HG03139 (cell line): ENCODE data around the gene NFIX.
"Not testable (repeated sequence)": the region's sequence is repeated elsewhere in the genome, so short reads cannot be mapped to it uniquely, and the experiment has no call there.

Source experiments
- ATAC-seq: cut with Tn5 transposase; IDR thresholded peaks from one replicate; pipeline ENCODE4 v1.9.1; 2021; ENCODE audit not compliant: unreplicated experiment

NFIX gene

DNA sequence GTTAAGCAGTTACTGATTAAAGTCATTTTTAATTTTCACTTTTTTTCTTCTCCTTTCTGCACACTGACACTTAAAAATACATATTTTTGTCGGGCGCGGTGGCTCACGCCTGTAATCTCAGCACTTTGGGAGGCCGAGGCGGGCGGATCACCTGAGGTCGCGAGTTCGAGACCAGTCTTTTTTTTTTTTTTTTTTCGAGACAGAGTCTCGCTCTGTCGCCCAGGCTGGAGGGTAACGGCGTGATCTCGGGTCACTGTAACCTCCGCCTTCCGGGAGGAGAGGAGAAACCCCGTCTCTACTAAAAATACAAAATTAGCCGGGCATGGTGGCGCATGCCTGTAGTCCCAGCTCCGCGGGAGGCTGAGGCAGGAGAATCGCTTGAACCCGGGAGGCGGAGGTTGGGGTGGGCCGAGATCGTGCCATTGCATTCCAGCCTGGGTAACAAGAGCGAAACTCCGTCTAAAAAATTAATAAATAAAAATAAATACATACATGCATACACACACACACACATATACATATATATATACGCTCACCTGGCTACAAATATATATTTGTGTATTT is 37.8 kb upstream of the NFIX start:
- ATAC-seq = not testable (repeated sequence)

DNA sequence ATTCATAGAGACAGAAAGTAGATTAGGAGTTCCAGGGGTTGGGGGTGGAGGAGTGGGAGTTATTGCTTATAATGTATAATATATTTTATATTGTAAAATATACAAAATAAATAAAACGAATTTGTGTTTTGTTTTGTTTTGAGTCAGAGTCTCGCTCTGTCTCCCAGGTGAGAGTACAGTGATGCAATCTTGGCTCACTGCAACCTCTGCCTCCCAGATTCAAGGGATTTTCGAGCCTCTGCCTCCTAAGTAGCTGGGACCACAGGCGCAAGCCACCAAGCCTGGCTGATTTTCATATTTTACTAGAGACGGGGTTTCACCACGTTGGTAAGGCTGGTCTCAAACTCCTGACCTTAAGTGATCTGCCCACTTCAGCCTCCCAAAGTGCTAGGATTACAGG is 35.8 kb upstream of the NFIX start:
- ATAC-seq = no peak

DNA sequence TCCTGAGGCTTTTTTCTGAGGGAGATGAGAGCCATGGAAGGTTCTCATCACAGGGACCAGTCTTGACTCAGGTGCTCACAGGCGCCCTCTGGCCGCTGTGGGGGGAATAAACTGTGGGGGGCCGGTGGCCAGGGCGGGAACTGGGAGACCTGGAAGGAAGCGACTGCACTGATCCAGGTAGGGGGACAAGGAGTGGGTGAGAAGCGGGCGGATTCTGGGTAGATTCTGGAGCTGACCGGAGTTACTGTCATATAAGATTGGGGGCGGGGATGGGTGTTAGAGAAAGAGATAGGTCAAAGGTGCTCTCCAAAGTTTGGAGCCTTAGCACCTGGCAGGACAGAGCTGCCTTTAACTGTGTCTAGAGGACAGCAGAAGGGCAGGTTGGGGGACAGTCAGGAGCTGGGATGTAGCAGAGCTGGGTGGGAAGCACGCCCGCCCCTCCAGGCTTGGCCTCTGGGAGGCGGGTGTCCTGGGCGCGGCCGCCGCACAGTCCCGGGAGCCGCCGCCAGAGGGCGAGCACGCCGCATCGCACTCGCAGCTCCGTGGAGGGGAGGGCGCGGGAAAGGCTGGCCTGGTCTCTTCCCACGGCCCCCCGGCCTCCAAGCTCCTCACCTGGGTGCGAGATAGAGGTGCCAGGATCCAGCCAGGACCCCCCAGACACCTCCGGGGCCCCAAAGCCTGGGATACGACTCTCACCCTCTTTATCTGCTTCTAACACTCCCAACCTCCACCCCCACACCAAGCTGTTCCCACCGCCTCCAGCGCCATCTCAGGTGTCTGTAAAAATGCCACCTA is 30.1 kb upstream of the NFIX start:
- ATAC-seq = no peak

DNA sequence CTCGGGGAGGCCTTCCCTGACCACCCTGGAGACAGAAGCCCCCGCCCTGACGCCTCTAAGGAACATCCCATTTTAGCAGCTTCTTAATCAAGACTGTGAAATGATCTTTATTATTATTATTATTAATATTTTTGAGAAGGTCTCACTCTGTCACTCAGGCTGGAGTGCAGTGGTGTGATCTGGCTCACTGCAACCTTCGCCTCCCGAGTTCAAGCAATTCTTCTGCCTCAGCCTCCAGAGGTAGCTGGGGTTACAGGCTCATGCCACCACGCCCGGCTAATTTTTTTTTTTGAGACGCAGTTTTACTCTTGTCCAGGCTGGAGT is 29.5 kb upstream of the NFIX start:
- ATAC-seq = no peak

DNA sequence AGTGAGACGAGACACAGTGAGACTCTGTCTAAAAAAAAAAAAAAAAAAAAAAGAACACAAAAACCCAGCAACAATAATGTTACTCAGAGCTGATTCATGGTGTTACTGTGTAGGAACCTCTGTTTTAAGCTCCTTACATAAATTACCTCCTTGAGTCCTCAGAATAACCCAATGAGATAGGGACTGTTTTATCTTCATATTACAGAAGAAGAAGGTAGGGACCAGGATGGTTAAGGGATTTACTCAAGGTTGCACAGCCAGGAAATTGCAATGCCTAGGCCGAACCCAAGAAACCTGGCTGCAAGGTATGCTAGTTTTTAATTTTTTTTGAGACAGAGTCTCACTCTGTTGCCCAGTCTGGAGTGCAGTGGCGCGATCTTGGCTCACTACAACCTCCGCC is 27.4 kb upstream of the NFIX start:
- no peak for ATAC-seq

DNA sequence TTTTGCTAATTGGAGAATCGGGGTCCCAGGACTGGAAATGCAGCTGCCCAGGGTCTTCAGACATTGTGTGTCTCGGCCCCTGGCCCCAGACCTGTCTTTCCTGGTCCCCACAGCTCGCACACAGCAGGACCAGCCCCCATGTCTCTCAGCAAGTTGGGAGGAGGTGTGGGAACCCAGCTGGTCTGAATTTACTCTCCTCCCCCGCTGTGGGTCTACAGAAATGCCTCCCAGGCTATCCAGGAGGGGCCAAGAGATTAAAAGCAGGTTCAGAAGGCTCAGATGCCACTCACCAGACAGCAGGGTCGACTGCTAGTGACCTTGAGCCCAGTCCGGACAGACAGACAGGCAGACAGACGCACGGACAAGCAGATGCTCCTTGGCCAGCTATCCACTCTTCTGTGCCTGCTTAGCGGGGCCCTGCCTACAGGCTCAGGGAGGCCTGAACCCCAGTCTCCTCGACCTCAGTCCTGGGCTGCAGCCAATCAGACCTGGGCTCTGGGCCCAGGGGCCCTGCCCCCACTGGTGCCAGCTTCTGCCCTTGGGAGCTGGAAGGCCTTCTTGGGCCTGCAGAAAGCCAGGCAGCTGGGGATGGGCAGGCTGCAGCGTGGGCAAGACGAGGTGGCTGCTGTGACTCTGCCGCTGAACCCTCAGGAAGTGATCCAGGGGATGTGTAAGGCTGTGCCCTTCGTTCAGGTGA is 25.8 kb upstream of the NFIX start, which contains the start of gene DAND5:
Gene DAND5, plus strand, starts transcription at position 285 of the 697 bp plus-strand sequence. Its CDS starts 85 bp downstream, at position 370.
- ATAC-seq = no peak

DNA sequence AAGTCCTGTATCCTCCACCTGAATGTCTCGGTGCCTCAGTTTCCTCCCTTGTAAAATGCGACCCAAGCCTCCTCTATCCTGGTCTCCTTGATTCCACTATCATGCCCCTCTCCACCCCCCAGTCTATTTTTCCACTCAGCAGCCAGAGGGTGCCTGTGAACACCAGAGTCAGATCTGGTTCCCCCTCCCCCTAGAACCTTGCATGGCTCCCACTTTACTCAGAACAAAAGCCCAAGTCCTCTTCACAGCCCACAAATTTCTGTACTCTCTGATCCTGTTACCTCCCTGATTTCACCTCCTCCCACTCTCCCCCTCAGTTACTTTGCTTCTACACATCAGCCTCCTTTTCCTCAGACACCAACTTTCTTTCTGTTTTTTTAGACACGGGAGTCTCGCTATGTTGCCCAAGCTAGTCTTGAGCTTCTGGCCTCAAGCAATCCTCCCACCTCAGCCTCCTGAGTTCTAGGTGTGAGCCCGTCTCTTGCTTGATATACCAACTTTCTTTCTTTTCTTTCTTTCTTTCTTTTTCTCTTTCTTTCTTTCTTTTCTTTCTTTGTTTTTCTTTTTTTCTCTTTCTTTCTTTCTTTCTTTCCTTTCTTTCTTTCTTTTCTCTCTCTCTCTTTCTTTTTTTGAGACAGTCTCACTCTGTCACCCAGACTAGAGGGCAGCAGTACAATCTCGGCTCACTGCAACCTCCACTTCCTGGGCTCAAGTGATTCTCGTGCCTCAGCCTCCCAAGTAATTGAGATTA is 25.0 kb upstream of the NFIX start:
- ATAC-seq = no peak

DNA sequence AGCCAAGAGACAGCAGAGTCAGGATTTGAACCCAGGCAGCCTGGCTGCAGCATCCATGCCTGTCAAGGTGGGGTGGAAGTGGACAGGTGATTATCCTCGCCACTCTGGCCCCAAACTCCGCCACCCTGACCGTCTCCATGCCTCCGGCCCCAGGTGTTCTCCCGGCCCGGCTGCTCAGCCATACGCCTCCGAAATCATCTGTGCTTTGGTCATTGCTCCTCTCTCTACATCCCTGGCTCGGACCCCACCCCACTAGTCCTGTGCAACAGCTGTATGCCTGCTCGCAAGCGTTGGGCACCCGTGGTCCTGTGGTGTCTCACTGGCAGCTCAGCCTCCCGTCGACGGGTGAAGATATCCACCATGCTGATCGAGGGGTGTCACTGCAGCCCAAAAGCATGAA is 22.0 kb upstream of the NFIX start:
- ATAC-seq = no peak

DNA sequence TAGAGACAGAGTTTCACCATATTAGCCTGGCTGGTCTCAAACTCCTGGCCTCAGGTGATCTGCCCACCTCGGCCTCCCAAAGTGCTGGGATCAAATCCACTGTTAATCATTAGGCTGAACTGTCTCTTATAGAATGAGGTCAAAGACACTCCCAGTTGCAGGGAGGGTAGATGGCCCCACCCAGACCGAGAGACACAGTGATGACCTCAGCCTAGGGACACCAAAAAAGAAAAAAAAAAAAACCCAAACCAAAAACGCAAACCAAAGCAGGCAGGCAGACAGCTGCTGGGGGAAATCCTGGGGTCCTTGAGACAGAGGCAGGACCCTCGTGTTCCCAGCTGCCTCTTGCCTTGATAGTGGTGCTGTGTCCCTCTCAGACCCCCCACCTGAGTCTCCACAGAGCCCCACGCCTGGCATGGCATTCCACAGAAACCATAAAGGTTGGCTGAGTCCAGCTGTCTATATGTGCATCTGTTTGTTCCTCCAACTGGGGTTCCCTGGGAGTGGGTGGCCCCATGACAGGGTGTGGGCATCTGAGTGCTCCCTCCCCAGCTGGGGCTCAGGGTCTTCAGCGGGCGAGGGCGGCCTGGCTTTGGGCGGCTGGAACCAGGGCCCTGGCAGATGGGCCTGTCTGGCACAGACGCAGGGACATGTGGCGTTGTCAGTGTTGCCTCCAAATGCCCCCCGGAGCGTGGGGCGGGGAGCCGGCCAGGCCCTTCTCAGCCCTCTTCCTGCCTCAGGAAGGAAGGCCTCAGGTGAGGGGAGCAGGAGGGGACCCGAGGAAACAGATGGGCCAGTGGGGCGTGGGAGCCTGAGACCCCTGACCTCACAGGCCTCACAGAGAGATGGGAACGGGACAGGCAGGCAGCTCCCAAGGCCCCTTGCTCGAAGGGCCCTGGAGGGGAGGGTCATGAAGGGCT is 20.7 kb upstream of the NFIX start:
- no peak for ATAC-seq

DNA sequence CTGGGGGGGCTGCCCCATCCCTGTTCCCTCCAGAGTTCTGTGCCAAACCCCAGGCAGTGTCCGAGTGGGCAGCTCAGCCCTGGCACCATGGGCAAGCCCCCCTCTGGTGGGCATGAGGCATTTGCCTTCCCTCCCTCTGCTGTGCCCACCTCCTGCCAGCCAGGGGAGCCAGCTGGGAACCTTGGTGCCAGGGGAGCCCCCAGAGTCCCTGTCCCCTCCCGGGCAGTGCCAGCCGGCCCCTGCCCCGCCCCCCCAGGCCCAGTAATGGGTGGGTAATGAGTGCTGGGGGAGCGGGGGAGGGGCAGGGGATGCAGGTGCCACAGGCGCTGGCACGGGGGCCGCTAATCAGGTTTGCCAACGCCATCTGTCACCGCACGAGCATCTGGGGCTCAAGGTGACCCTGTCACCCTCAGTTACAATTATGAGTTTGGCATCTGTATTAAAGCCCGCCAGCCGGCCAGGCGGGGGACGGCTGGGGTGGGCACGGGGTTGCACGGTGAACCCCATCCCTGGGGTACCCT is 20.0 kb upstream of the NFIX start:
- ATAC-seq = no peak

DNA sequence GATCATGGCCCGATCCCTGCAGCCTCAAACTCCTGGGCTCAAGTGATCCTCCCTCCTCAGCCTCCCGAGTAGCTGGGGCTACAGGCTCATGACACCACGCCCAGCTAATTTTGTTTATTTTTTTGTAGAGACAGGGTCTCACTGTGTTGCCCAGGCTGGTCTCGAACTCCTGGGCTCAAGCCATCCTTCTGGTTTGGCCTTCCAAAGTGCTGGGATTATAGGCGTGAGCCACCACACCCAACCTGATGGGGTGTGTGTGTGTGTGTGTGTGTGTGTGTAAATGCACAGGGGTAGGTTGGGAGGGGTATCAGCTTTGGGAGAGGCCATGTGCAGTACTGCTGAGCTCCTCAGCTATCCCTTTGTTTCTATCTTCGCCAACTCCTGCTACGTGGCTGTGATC is 19.2 kb upstream of the NFIX start:
- not testable (repeated sequence) for ATAC-seq

DNA sequence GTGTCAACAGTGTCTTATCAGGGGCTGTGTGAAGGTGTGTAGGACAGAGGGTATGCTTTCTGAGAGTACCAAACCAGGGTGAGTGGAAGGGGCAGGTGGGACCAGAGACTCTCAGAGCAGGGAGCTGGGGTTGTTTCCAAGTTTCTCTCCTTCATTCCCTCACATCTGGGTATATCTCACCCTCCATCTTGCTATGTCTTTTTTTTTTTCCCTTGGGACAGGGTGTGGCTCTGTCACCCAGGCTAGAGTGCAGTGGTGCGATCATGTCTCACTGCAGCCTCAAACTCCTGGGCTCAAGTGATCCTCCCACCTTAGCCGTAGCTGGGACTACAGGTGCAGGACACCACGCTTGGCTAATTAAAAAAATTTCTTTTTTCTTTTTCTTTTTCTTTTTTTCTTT is 15.3 kb upstream of the NFIX start:
- ATAC-seq = no peak

DNA sequence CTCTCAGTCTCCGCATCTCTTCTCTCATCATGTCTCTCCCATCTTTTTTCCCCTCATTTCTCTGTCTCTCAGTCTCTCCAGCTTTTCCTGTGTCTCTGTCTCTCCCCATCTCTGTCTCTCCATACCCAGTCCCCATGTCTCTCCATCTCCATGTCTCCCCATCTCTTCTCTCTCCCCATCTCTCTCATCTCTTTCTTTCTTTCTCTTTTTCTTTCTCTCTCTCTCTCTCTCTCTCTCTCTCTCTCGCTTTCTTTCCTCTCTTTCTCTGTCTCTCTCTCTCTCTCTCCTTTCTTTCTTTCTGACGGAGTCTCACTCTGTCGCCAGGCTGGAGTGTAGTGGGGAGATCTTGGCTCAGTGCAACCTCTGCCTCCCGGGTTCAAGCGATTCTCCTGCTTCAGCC is 12.6 kb upstream of the NFIX start:
- ATAC-seq = no peak

DNA sequence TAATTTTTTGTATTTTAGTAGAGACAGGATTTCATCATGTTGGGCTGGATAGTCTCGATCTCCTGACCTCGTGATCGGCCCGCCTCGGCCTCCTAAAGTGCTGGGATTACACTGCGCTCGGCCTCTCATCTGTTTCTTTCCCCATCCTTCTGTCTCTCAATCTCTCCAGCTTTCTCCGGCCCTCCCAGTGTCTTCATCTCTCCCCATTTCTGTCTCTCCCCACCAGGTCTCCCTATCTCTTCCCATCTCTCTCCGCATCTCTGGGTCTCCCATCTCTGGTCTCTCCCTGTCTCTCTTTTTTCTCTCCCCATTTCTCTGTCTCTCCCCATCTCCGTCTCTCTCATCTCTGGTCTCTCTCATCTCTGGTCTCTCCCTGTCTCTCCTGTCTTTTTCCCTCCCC is 12.2 kb upstream of the NFIX start:
- no peak for ATAC-seq

DNA sequence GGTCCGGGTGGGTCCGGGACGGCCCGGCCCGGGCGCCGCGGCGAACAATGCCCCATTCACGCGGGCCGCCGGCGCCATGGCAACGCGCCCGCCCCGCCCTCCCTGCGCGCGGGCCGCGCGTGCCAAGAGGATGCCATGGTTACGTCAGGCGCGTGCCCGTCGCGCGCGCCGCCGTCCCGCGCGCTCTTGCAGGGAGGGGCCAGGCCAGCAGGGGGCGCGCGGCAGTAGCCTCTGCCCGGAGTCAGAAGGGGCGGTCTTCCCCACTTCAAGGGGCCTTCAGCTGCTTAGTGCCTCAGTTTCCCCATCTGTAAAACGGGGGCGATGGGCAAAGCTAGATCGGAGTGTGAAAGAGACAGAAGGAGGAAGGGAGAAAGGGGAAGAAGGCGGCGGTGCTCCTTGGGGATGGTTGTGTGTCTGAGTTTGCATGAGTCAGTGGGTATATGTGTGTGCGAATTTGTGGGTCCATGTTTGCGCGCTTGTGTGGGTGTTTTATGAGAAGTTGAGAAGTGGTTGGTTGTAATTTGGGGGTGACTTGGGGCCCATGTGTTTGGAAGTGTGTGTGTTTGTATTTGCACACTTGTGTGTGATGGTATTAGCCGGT is 11.6 kb upstream of the NFIX start:
- ATAC-seq = no peak

DNA sequence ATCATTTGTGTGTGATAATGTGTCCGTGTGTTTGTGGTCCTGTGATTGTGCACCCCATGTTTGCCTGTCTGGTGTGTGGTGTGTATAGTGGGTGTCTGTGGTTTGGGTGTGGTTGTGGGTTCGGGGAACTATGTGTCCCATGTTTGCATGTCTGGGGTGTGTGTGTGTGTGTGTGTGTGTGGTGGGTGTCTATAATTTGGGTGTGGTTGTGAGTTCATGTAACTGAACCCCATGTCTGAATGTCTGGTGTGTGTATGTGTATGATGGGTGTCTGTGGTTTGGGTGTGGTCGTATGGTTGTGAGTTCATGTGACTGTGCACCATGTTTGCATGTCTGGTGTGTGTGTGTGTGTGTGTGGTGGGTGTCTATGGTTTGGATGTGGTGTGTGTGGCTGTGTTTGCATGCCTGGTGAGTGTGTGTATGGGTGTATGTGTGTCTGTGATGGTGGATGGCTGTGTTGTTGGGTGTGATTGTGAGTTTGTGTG is 11.1 kb upstream of the NFIX start:
- ATAC-seq = no peak

DNA sequence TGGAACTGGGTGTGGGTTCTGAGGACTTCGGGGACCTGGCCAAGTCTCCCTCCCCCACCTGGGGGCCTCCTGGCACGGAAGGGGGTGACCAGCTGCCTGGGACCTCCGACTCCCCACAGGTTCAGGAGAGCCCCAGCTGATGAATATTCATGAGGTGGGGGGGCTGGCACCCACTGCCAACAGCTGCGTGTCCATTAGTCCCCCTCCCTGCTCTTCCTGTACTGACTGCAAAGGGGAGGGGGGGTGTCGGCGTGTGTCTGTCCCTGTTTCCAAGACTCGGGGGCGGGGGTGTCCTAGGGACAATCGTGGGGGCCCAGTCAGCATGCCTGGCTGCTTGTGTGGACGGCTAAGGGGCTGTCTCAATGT is 10.6 kb upstream of the NFIX start:
- ATAC-seq = no peak

DNA sequence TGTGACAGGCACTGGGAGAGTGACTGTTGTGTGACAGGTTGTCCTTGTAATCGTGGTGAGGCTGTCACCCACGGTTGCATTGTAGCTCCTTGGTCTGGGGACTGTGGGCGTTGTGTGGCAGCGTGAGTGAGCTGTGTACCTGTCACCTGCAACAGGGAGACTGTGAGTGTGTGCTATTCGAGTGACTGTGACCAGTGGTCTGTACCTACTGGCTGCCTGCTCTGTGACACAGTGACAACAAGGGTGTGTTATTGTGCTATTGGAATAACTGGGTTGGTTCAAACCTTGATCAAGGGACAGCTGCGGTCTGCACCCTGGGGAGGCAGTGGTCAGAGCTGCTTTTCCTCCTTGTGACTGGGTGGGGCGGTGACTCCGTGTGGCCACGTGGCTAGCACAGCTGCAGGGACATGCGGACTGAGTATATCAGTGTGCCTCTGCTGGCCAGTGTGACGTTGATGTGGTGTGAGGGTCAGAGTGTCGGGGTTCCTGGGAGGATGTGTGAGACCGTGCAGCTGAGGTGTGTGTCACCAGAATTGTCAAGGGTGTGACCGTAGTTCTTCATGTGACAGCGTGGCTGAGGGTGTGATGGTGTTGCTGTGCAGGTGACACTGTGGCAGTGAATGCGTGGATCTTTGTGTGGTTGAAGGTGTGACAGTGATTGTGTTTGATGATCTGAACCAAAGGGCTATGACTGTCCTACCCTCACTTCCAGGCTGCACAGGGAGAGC is 10.1 kb upstream of the NFIX start:
- ATAC-seq = no peak

DNA sequence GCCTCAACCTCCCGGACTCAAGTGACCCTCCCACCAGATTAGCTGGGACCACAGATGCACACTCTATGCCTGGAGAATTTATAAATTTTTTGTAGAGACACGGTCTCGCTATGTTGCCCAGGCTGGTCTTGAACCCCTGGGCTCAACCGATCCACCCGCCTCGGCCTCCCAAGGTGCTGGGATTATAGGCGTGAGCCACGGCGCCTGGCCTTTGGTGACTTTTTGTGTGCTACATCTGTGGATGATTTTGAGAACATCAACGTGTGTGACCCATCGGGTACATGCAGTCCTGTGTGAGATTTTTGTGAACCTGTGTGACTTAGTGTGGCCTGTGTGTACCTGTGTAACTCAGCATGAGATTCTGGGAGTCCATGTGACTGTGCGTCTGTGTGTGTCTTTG is 8.5 kb upstream of the NFIX start:
- ATAC-seq = no peak
